SU-DHL-6 (cell line): Measurements from ENCODE around the gene SPATA31A7.
"Not testable (repeated sequence)": the region's sequence is repeated elsewhere in the genome, so short reads cannot be mapped to it uniquely, and the experiment has no call there.

ENCODE experiments used
- CTCF ChIP-seq: fragments of 200-600 bp; sonication (generic); IDR thresholded peaks from one replicate; pipeline ENCODE4 v1.5.1; 2017; ENCODE audit warnings: antibody characterized with exemption, mild to moderate bottlenecking, low read length, moderate library complexity; ENCODE audit not compliant: insufficient read depth, poor library complexity, severe bottlenecking
- EZH2phosphoT487 ChIP-seq: fragments of 200-600 bp; sonication (generic), shearing (Covaris generic); conservative IDR thresholded peaks from 2 replicates; pipeline ENCODE4 v1.6.1; 2018; ENCODE audit warnings: mild to moderate bottlenecking, antibody characterized with exemption, low read length, moderate library complexity, mixed read lengths

GRCh38 chr9:61226438-61226837, 36.6 kb downstream of the SPATA31A7 start:
- not testable (repeated sequence) for TF ChIP-seq CTCF, EZH2phosphoT487
